ENCODE results near the gene EFHD1. TPM values are rescaled to one million over a fixed set of nuclear protein-coding genes. Genes with fewer than 3 reads are reported as not detected.

The EFHD1 gene
- total RNA-seq, 2 donors from 2014 or later: 4.0 to 4.4 TPM

GRCh38 chr2:232636788-232637420 lies 3.5 kb downstream of the EFHD1 start:
- intact Hi-C loops (cut with DNase I): no loop called here
- H3K9me3 ChIP-seq: no peaks in the 10 kb centered on the region
- H3K36me3 ChIP-seq (replicated peaks in 1 of 2; ENCODE audit: insufficient read depth in 1 of 2, low read depth in 2 of 2): no peaks in the 10 kb centered on the region
- no peak for ATAC-seq
- TF ChIP-seq CTCF (IDR thresholded peaks at IDR 0.05): no peak
- TF ChIP-seq POLR2A (IDR thresholded peaks at IDR 0.05): no peak
- WGBS, 2 donors: 70 to 72% methylated on average over 16 of the region's 16 CpGs
- H3K27me3 ChIP-seq: peaks cover 0 to 12% of the 10 kb centered on the region in 2 donors
- H3K27ac ChIP-seq: no peak overlapping the region
- no peak for DNase-seq
- H3K4me1 ChIP-seq: peaks cover 24% of the 10 kb centered on the region
- no peak overlapping the region for H3K4me3 ChIP-seq

- Histone ChIP-seq H3K27me3 (peaks cover 0 to 3% of the 10 kb centered on the region in 2 donors), H3K9me3 (no peaks in the 10 kb centered on the region), H3K4me1 (peaks cover 15% of the 10 kb centered on the region), H3K4me3 (no peak overlapping the region), H3K27ac (no peak overlapping the region), H3K36me3 (replicated peaks in 1 of 2; ENCODE audit: insufficient read depth in 1 of 2, low read depth in 2 of 2) (no peaks in the 10 kb centered on the region)
- no peak for TF ChIP-seq CTCF (IDR thresholded peaks at IDR 0.05)
- no peak for TF ChIP-seq POLR2A (IDR thresholded peaks at IDR 0.05)
- DNase-seq (no peak), ATAC-seq (no peak)
- 50 to 58% methylated on average over 11 of the region's 11 CpGs for WGBS, 2 donors
- intact Hi-C loops (cut with DNase I): no loop called here
These were observed 4.6 kb downstream of the EFHD1 start for GRCh38 chr2:232637866-232638583.

GRCh38 chr2:232641153-232641848 lies 7.9 kb downstream of the EFHD1 start:
- Histone ChIP-seq H3K27me3 (no peaks in the 10 kb centered on the region), H3K36me3 (replicated peaks in 1 of 2; ENCODE audit: insufficient read depth in 1 of 2, low read depth in 2 of 2) (no peaks in the 10 kb centered on the region), H3K9me3 (no peaks in the 10 kb centered on the region), H3K4me1 (no peaks in the 10 kb centered on the region), H3K27ac (no peak overlapping the region), H3K4me3 (no peak overlapping the region)
- intact Hi-C loops (cut with DNase I): no loop called here
- TF ChIP-seq CTCF (IDR thresholded peaks at IDR 0.05) (no peak), POLR2A (IDR thresholded peaks at IDR 0.05) (no peak)
- 88 to 97% methylated on average over 11 of the region's 11 CpGs for WGBS, 2 donors
- DNase-seq: no peak
- ATAC-seq: no peak

GRCh38 chr2:232643147-232643425 lies 9.7 kb downstream of the EFHD1 start:
- intact Hi-C loops (cut with DNase I): no loop called here
- Histone ChIP-seq H3K27ac (no peak overlapping the region), H3K4me1 (no peaks in the 10 kb centered on the region), H3K9me3 (no peaks in the 10 kb centered on the region), H3K36me3 (replicated peaks in 1 of 2; ENCODE audit: insufficient read depth in 1 of 2, low read depth in 2 of 2) (no peaks in the 10 kb centered on the region), H3K4me3 (no peak overlapping the region), H3K27me3 (no peaks in the 10 kb centered on the region)
- ATAC-seq: no peak
- DNase-seq: no peak
- 58 to 69% methylated on average over 3 of the region's 3 CpGs for WGBS, 2 donors
- no peak for TF ChIP-seq POLR2A (IDR thresholded peaks at IDR 0.05)
- TF ChIP-seq CTCF (IDR thresholded peaks at IDR 0.05): no peak

All from body of pancreas (tissue), 4 donors.